SK-N-SH (cell line): ENCODE data around the gene PLCB1. TPM values are rescaled to one million over a fixed set of nuclear protein-coding genes. Genes with fewer than 3 reads are reported as not detected.
A peak's percentile ranks its signal among the peaks of the same experiment; 100 is the strongest.

ENCODE experiments used
- CTCF ChIA-PET: fragments of 300-600, 350-600 bp; formaldehyde crosslinking; extraction: SDS; loops from one replicate; lab custom pipeline; 2021; lab: Yijun Ruan, JAX
- POLR2A ChIA-PET: fragments of 350-600 bp; sonication (Branson Sonifier 250); formaldehyde crosslinking; extraction: SDS; loops from one replicate; lab custom pipeline; 2020; ENCODE audit warnings: antibody characterized with exemption, inconsistent platforms; lab: Yijun Ruan, JAX
- DNase-seq: peaks from one replicate; pipeline ENCODE4 v3.0.0; 2012
- H2AFZ ChIP-seq: fragments of 200-600 bp; sonication (generic); 2 replicates; pipeline ENCODE4 v1.8.1; 2016; ENCODE audit warnings: antibody characterized with exemption, mild to moderate bottlenecking, low read depth
- H3F3A ChIP-seq: fragments of 200-600 bp; sonication (generic); replicated peaks from 2 replicates; pipeline ENCODE3; 2016; ENCODE audit warnings: antibody characterized with exemption, mild to moderate bottlenecking; ENCODE audit not compliant: insufficient read depth
- H3K27ac ChIP-seq, 2 experiments: fragments of 200-500 bp in 1 of 2; fragments of 200-600 bp in 1 of 2; sonication (Bioruptor generic) in 1 of 2; sonication (generic), shearing (Covaris generic) in 1 of 2; 2 replicates each; pipeline versions ENCODE4 v1.5.1 to v1.6.1; 2014 to 2016; ENCODE audit warnings: low read depth in 2 of 2, inconsistent platforms in 1 of 2, low read length in 1 of 2, mild to moderate bottlenecking in 1 of 2, mixed read lengths in 1 of 2
- H3K27me3 ChIP-seq: fragments of 200-600 bp; sonication (generic), shearing (Covaris generic); 2 replicates; pipeline ENCODE4 v1.6.1; 2016; ENCODE audit warnings: mixed run types; ENCODE audit not compliant: insufficient read depth
- H3K36me3 ChIP-seq, 2 experiments: fragments of 200-500 bp in 1 of 2; fragments of 200-600 bp in 1 of 2; sonication (Bioruptor generic) in 1 of 2; sonication (generic) in 1 of 2; replicated peaks in 1 of 2; 2 replicates each; pipeline versions ENCODE3 to v1.5.1; 2014 to 2016; ENCODE audit warnings: low read length in 1 of 2, mild to moderate bottlenecking in 1 of 2; ENCODE audit not compliant: insufficient read depth in 2 of 2, control insufficient read depth in 1 of 2
- H3K4me1 ChIP-seq, 2 experiments: fragments of 200-500 bp in 1 of 2; fragments of 200-600 bp in 1 of 2; sonication (Bioruptor generic) in 1 of 2; sonication (generic), shearing (Covaris generic) in 1 of 2; 2 replicates each; pipeline versions ENCODE4 v1.5.1 to v1.6.1; 2014 to 2016; ENCODE audit warnings: low read depth in 1 of 2, low read length in 1 of 2, mixed run types in 1 of 2; ENCODE audit not compliant: insufficient read depth in 2 of 2, control insufficient read depth in 1 of 2
- H3K4me2 ChIP-seq: fragments of 200-600 bp; sonication (generic), shearing (Covaris generic); 2 replicates; pipeline ENCODE4 v1.6.1; 2017; ENCODE audit warnings: mixed run types
- H3K4me3 ChIP-seq, 2 experiments: fragments of 200-500 bp in 1 of 2; fragments of 200-600 bp in 1 of 2; sonication (Bioruptor generic) in 1 of 2; sonication (generic), shearing (Covaris generic) in 1 of 2; 2 replicates each; pipeline versions ENCODE4 v1.5.1 to v1.8.1; 2014 to 2016; ENCODE audit warnings: low read depth in 2 of 2, inconsistent platforms in 1 of 2, low read length in 1 of 2, mild to moderate bottlenecking in 1 of 2, mixed read lengths in 1 of 2, moderate library complexity in 1 of 2
- H3K79me2 ChIP-seq: fragments of 200-600 bp; sonication (generic); 2 replicates; pipeline ENCODE4 v1.8.1; 2017; ENCODE audit warnings: mild to moderate bottlenecking; ENCODE audit not compliant: insufficient read depth
- H3K9ac ChIP-seq: fragments of 200-600 bp; sonication (generic); 2 replicates; pipeline ENCODE4 v1.6.1; 2017; ENCODE audit warnings: mixed run types
- H3K9me2 ChIP-seq: fragments of 200-600 bp; sonication (generic); 2 replicates; pipeline ENCODE4 v1.6.1; 2017; ENCODE audit warnings: mixed run types
- H3K9me3 ChIP-seq: fragments of 200-600 bp; sonication (generic); 2 replicates; pipeline ENCODE4 v1.6.1; 2017; ENCODE audit warnings: mixed run types, mild to moderate bottlenecking, moderate library complexity
- H4K20me1 ChIP-seq: fragments of 200-600 bp; sonication (generic); 2 replicates; pipeline ENCODE4 v1.6.1; 2017; ENCODE audit warnings: mild to moderate bottlenecking, mixed run types; ENCODE audit not compliant: insufficient read depth
- EP300 ChIP-seq, 2 experiments: IDR thresholded peaks; 2 replicates each; pipeline versions ENCODE4 v1.4.0 to v1.6.1; 2012; ENCODE audit warnings: borderline replicate concordance in 1 of 2, low read depth in 1 of 2, low read length in 1 of 2
- EZH2phosphoT487 ChIP-seq: fragments of 200-600 bp; sonication (generic); IDR thresholded peaks from 2 replicates; pipeline ENCODE4 v1.6.1; 2017; ENCODE audit warnings: low read depth, mixed run types, mild to moderate bottlenecking, antibody characterized with exemption, moderate library complexity, borderline replicate concordance
- NFIC ChIP-seq: IDR thresholded peaks from 2 replicates; pipeline ENCODE4 v1.4.0; 2012; ENCODE audit warnings: borderline replicate concordance
- RCOR1 ChIP-seq: fragments of 150-350 bp; IDR thresholded peaks from 2 replicates; pipeline ENCODE4 v1.6.1; 2017; ENCODE audit warnings: antibody characterized with exemption, low read length
- SIN3A ChIP-seq: IDR thresholded peaks from 2 replicates; pipeline ENCODE4 v1.6.1; 2012; ENCODE audit warnings: low read depth, mild to moderate bottlenecking, low read length, moderate library complexity, borderline replicate concordance
- SMC3 ChIP-seq: IDR thresholded peaks from 2 replicates; pipeline ENCODE4 v1.6.1; 2012; ENCODE audit warnings: low read depth, low read length, improper control_type of control experiment
- TCF12 ChIP-seq: IDR thresholded peaks from 2 replicates; pipeline ENCODE4 v1.4.0; 2012
- WGBS: methylation state at CpG from one replicate; pipeline ENCODE4 v1.1.6; 2017; ENCODE audit warnings: low lambda C conversion rate; 5-methylcytosine and 5-hydroxymethylcytosine counted together
- polyA plus RNA-seq, 3 experiments: library from polyadenylated mRNA; depleted of rRNA; stranded (reverse); fragments of >200 nt; gene quantifications; 2 replicates each; pipeline ENCODE4 v1.2.3, GENCODE V29; 2012
- TF ChIP-seq, protein P1 (sequence below): IDR thresholded peaks from 2 replicates; pipeline ENCODE4; 2012

PLCB1 gene
- polyA plus RNA-seq, 1 of the 3 experiments (the other 2 are of a cell fraction), result 10.5 TPM

GRCh38 chr20:8150591-8150990 is 18.5 kb downstream of the PLCB1 start:
- H3K36me3 ChIP-seq, result peaks cover 3 to 15% of the 10 kb centered on the region in 2 experiments
- H3K4me3 ChIP-seq, result no peak overlapping the region
- H3K27me3 ChIP-seq, result no peaks in the 10 kb centered on the region
- H3K27ac ChIP-seq, result peak overlapping the region; percentile 60 to 70; a peak in 3 of 4 replicates
- H3K79me2 ChIP-seq, result peaks cover 64% of the 10 kb centered on the region
- no peaks in the 10 kb centered on the region for H3K9me3 ChIP-seq
- WGBS, result 91% methylated on average over 1 of the region's 1 CpG
- peaks cover 5 to 75% of the 10 kb centered on the region in 2 experiments; a peak in 3 of 4 replicates for H3K4me1 ChIP-seq
- CTCF ChIA-PET, result interaction anchor here (1.0 to 1.2 kb wide), 2 partner anchors 19 to 571 kb away, joined by 3 read pairs; no protein-coding TSS in a partner anchor
- TF ChIP-seq, protein P1, sequence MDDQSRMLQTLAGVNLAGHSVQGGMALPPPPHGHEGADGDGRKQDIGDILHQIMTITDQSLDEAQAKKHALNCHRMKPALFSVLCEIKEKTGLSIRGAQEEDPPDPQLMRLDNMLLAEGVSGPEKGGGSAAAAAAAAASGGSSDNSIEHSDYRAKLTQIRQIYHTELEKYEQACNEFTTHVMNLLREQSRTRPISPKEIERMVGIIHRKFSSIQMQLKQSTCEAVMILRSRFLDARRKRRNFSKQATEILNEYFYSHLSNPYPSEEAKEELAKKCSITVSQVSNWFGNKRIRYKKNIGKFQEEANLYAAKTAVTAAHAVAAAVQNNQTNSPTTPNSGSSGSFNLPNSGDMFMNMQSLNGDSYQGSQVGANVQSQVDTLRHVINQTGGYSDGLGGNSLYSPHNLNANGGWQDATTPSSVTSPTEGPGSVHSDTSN, result peak; percentile 6; the same call in 1 of the 2 replicates
- TF ChIP-seq EP300 (IDR thresholded peaks at IDR 0.05; ENCODE audit: borderline replicate concordance in 1 of 2, low read depth in 1 of 2, low read length in 1 of 2) (no peak), NFIC (0 out of 2 replicates have a peak, but pooled peaks have one; percentile 5), RCOR1 (no peak), SIN3A (no peak), EZH2phosphoT487 (no peak)
- TF ChIP-seq, all 33 proteins: peak for 2
- H3K4me2 ChIP-seq, result peak overlapping the region; percentile 66; the same call in 1 of the 2 replicates
- H3K9ac ChIP-seq, result no peak overlapping the region
- no peak overlapping the region for H2AFZ ChIP-seq
- H4K20me1 ChIP-seq, result no peaks in the 10 kb centered on the region
- POLR2A ChIA-PET, result no interaction called here
- H3F3A ChIP-seq, result peaks cover 59% of the 10 kb centered on the region
- no peak for DNase-seq
- no peaks in the 10 kb centered on the region for H3K9me2 ChIP-seq

GRCh38 chr20:8151372-8151771 is 19.3 kb downstream of the PLCB1 start:
- CTCF ChIA-PET, result interaction anchor here (1.0 to 1.2 kb wide), 2 partner anchors 20 to 570 kb away, joined by 3 read pairs; no protein-coding TSS in a partner anchor

More at GRCh38 chr20:8151372-8151771, 19.3 kb downstream of the PLCB1 start:
- TF ChIP-seq SMC3 (no peak), NFIC (peak; percentile 37; the same call in 1 of the 2 replicates), EP300 (IDR thresholded peaks at IDR 0.05; ENCODE audit: borderline replicate concordance in 1 of 2, low read depth in 1 of 2, low read length in 1 of 2) (peak in 1 of 2 experiments; percentile 26; a peak in 1 of 4 replicates), TCF12 (0 out of 2 replicates have a peak, but pooled peaks have one; percentile 37)
- TF ChIP-seq, protein P1, result peak; percentile 28
- Histone ChIP-seq H2AFZ (no peak overlapping the region), H3K4me2 (peak overlapping the region; percentile 66; the same call in 1 of the 2 replicates), H3K4me1 (peaks cover 5 to 81% of the 10 kb centered on the region in 2 experiments; a peak in 3 of 4 replicates), H4K20me1 (no peaks in the 10 kb centered on the region), H3K27ac (peak overlapping the region; percentile 60 to 70), H3K9me3 (no peaks in the 10 kb centered on the region), H3K79me2 (peaks cover 60% of the 10 kb centered on the region), H3K9ac (peak overlapping the region; percentile 36; the same call in 1 of the 2 replicates), H3K4me3 (no peak overlapping the region; a peak in 1 of 4 replicates), H3F3A (peaks cover 67% of the 10 kb centered on the region), H3K27me3 (no peaks in the 10 kb centered on the region), H3K9me2 (no peaks in the 10 kb centered on the region), H3K36me3 (peaks cover 3 to 13% of the 10 kb centered on the region in 2 experiments)
- DNase-seq, result no peak
- 47% methylated on average over 5 of the region's 5 CpGs for WGBS
- POLR2A ChIA-PET, result no interaction called here
